ENCODE data around the gene LONP1.

LONP1 gene

GRCh38 chr19:5664515-5664914 is 55.4 kb downstream of the LONP1 start:
- DNase-seq = no peak
- H2AFZ ChIP-seq (ENCODE audit: low read depth, low read length) = no peak overlapping the region
- H3K4me2 ChIP-seq (ENCODE audit: insufficient read depth, low read length) = no peak overlapping the region
- no peak for TF ChIP-seq CTCF (IDR thresholded peaks at IDR 0.05; ENCODE audit: borderline replicate concordance, extremely low read depth, low read length, poor library complexity, severe bottlenecking)
- TF ChIP-seq EZH2 (IDR thresholded peaks at IDR 0.05; ENCODE audit: borderline replicate concordance, low read depth, low read length, severe bottlenecking) = no peak
- no peak overlapping the region for H3K4me3 ChIP-seq (ENCODE audit: low read depth in 1 of 2, low read length in 2 of 2)
- peaks cover 21% of the 10 kb centered on the region for H4K20me1 ChIP-seq (ENCODE audit: insufficient read depth, low read length)
- no peak for ATAC-seq (ENCODE audit: insufficient read depth, low read depth)
- no peaks in the 10 kb centered on the region for H3K27me3 ChIP-seq (ENCODE audit: insufficient read depth, low read length, poor library complexity)
- H3K27ac ChIP-seq (ENCODE audit: low read length) = no peak overlapping the region
- H3K4me1 ChIP-seq (ENCODE audit: insufficient read depth, low read length) = no peaks in the 10 kb centered on the region
- H3K9ac ChIP-seq (ENCODE audit: low read depth, low read length) = no peak overlapping the region
- H3K79me2 ChIP-seq (ENCODE audit: insufficient read depth, low read length) = peaks cover 3% of the 10 kb centered on the region; the same call in 1 of the 2 replicates
- H3K9me3 ChIP-seq (ENCODE audit: insufficient read depth, low read length, severe bottlenecking) = no peaks in the 10 kb centered on the region
- peaks cover 96% of the 10 kb centered on the region for H3K36me3 ChIP-seq (ENCODE audit: insufficient read depth, low read length)

- no peak for ATAC-seq (ENCODE audit: insufficient read depth, low read depth)
- H3K36me3 ChIP-seq (ENCODE audit: insufficient read depth, low read length) = peaks cover 95% of the 10 kb centered on the region
Observed at GRCh38 chr19:5663904-5664303, 56.0 kb downstream of the LONP1 start.

GRCh38 chr19:5661483-5661882 is 58.5 kb downstream of the LONP1 start:
- Histone ChIP-seq H3K27me3 (ENCODE audit: insufficient read depth, low read length, poor library complexity) (no peaks in the 10 kb centered on the region), H3K4me3 (ENCODE audit: low read depth in 1 of 2, low read length in 2 of 2) (no peak overlapping the region), H3K36me3 (ENCODE audit: insufficient read depth, low read length) (peaks cover 93% of the 10 kb centered on the region), H2AFZ (ENCODE audit: low read depth, low read length) (no peak overlapping the region), H4K20me1 (ENCODE audit: insufficient read depth, low read length) (peaks cover 8% of the 10 kb centered on the region; the same call in 1 of the 2 replicates), H3K9ac (ENCODE audit: low read depth, low read length) (no peak overlapping the region), H3K27ac (ENCODE audit: low read length) (no peak overlapping the region), H3K4me1 (ENCODE audit: insufficient read depth, low read length) (no peaks in the 10 kb centered on the region), H3K4me2 (ENCODE audit: insufficient read depth, low read length) (no peak overlapping the region), H3K9me3 (ENCODE audit: insufficient read depth, low read length, severe bottlenecking) (no peaks in the 10 kb centered on the region), H3K79me2 (ENCODE audit: insufficient read depth, low read length) (peaks cover 3% of the 10 kb centered on the region; the same call in 1 of the 2 replicates)
- DNase-seq (no peak), ATAC-seq (ENCODE audit: insufficient read depth, low read depth) (no peak)
- TF ChIP-seq CTCF (IDR thresholded peaks at IDR 0.05; ENCODE audit: borderline replicate concordance, extremely low read depth, low read length, poor library complexity, severe bottlenecking) (no peak), EZH2 (IDR thresholded peaks at IDR 0.05; ENCODE audit: borderline replicate concordance, low read depth, low read length, severe bottlenecking) (no peak)

More at GRCh38 chr19:5663904-5664303, 56.0 kb downstream of the LONP1 start:
- H3K9ac ChIP-seq (ENCODE audit: low read depth, low read length) = no peak overlapping the region
- H3K4me2 ChIP-seq (ENCODE audit: insufficient read depth, low read length) = no peak overlapping the region
- H3K4me1 ChIP-seq (ENCODE audit: insufficient read depth, low read length) = no peaks in the 10 kb centered on the region
- DNase-seq = no peak
- no peak overlapping the region for H2AFZ ChIP-seq (ENCODE audit: low read depth, low read length)
- TF ChIP-seq EZH2 (IDR thresholded peaks at IDR 0.05; ENCODE audit: borderline replicate concordance, low read depth, low read length, severe bottlenecking) (no peak), CTCF (IDR thresholded peaks at IDR 0.05; ENCODE audit: borderline replicate concordance, extremely low read depth, low read length, poor library complexity, severe bottlenecking) (no peak)
- H3K79me2 ChIP-seq (ENCODE audit: insufficient read depth, low read length) = peaks cover 3% of the 10 kb centered on the region; the same call in 1 of the 2 replicates
- no peaks in the 10 kb centered on the region for H3K27me3 ChIP-seq (ENCODE audit: insufficient read depth, low read length, poor library complexity)
- no peak overlapping the region for H3K4me3 ChIP-seq (ENCODE audit: low read depth in 1 of 2, low read length in 2 of 2)
- H3K9me3 ChIP-seq (ENCODE audit: insufficient read depth, low read length, severe bottlenecking) = no peaks in the 10 kb centered on the region
- no peak overlapping the region for H3K27ac ChIP-seq (ENCODE audit: low read length)
- peaks cover 21% of the 10 kb centered on the region for H4K20me1 ChIP-seq (ENCODE audit: insufficient read depth, low read length)

- no peak for ATAC-seq (ENCODE audit: insufficient read depth, low read depth)
- no peaks in the 10 kb centered on the region for H3K9me3 ChIP-seq (ENCODE audit: insufficient read depth, low read length, severe bottlenecking)
Observed at GRCh38 chr19:5655412-5655811, 64.5 kb downstream of the LONP1 start.

More at GRCh38 chr19:5655412-5655811, 64.5 kb downstream of the LONP1 start:
- no peak overlapping the region for H3K27ac ChIP-seq (ENCODE audit: low read length)
- no peak overlapping the region for H2AFZ ChIP-seq (ENCODE audit: low read depth, low read length)
- H3K4me1 ChIP-seq (ENCODE audit: insufficient read depth, low read length) = no peaks in the 10 kb centered on the region
- no peak overlapping the region for H3K4me2 ChIP-seq (ENCODE audit: insufficient read depth, low read length)
- peaks cover 89% of the 10 kb centered on the region for H3K36me3 ChIP-seq (ENCODE audit: insufficient read depth, low read length)
- H3K4me3 ChIP-seq (ENCODE audit: low read depth in 1 of 2, low read length in 2 of 2) = no peak overlapping the region
- no peak overlapping the region for H3K9ac ChIP-seq (ENCODE audit: low read depth, low read length)
- H3K79me2 ChIP-seq (ENCODE audit: insufficient read depth, low read length) = peaks cover 9% of the 10 kb centered on the region
- peaks cover 12% of the 10 kb centered on the region for H4K20me1 ChIP-seq (ENCODE audit: insufficient read depth, low read length)
- no peaks in the 10 kb centered on the region for H3K27me3 ChIP-seq (ENCODE audit: insufficient read depth, low read length, poor library complexity)
- TF ChIP-seq CTCF (IDR thresholded peaks at IDR 0.05; ENCODE audit: borderline replicate concordance, extremely low read depth, low read length, poor library complexity, severe bottlenecking) (no peak), EZH2 (IDR thresholded peaks at IDR 0.05; ENCODE audit: borderline replicate concordance, low read depth, low read length, severe bottlenecking) (no peak)
- no peak for DNase-seq
